IMR-90 (cell line): ENCODE results near the gene RFX2.

ENCODE experiments used
- POLR2A ChIP-seq: IDR thresholded peaks from 2 replicates; pipeline ENCODE4 v1.6.1; 2012; ENCODE audit warnings: mild to moderate bottlenecking, low read depth, low read length
- TF ChIP-seq, protein P1 (sequence below): conservative IDR thresholded peaks from 2 replicates; pipeline ENCODE4 v1.5.1; 2012; ENCODE audit warnings: mild to moderate bottlenecking, low read depth, low read length, improper control_type of control experiment

DNA sequence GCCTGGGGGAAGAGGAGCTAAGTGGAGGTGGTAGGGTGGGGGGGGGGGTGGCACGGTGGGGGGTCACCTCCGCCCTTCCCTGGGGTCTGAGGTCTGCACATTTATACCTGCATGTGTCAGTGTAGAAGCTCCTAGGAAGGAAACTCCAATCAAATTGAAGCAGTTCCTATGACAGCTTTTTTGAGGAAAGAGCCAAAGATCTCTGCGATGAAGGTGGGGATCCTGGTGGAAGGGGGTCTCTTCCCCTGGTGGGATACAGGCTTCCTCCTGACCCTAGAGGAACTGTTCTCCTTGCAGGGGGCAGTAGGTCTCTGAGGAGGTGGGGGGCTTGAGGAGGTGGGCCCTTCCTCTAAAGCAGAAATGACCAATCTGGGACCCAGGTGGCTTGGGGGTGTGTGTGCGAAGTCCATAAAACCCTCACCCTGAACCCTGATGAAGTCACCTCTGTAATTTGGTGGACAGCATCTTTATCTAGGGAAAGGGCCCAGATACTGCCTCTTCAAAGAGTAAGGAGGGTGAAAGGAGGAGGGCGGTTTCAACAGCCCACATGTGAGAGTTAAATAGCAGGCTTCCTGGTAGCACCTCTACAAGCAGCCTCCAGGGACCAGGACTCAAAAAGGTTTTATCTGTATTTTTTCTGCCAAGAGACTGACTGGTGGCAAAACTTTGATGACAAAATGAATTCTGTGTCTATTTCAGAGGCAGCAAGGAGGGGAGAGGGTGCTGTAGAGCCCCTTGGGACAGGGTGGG is 145.3 kb downstream of the RFX2 start:
- TF ChIP-seq, protein P1, sequence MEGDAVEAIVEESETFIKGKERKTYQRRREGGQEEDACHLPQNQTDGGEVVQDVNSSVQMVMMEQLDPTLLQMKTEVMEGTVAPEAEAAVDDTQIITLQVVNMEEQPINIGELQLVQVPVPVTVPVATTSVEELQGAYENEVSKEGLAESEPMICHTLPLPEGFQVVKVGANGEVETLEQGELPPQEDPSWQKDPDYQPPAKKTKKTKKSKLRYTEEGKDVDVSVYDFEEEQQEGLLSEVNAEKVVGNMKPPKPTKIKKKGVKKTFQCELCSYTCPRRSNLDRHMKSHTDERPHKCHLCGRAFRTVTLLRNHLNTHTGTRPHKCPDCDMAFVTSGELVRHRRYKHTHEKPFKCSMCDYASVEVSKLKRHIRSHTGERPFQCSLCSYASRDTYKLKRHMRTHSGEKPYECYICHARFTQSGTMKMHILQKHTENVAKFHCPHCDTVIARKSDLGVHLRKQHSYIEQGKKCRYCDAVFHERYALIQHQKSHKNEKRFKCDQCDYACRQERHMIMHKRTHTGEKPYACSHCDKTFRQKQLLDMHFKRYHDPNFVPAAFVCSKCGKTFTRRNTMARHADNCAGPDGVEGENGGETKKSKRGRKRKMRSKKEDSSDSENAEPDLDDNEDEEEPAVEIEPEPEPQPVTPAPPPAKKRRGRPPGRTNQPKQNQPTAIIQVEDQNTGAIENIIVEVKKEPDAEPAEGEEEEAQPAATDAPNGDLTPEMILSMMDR: no peak
- no peak for TF ChIP-seq POLR2A
